Mesothelial cell of epicardium (in vitro differentiated cells): ENCODE measurements around the gene PSMG1. TPM values are rescaled to one million over a fixed set of nuclear protein-coding genes. Genes with fewer than 3 reads are reported as not detected.

Experiments used
- DNase-seq, 2 experiments: peaks; one replicate each; pipeline ENCODE4 v3.0.0; 2021; ENCODE audit warnings: low spot score in 2 of 2; ENCODE audit not compliant: unreplicated experiment in 2 of 2
- H3K27ac Mint-ChIP-seq: 2 replicates; pipeline ENCODE4 v1.8.0; 2021; ENCODE audit warnings: mixed read lengths
- H3K27me3 Mint-ChIP-seq: 2 replicates; pipeline ENCODE4 v1.8.0; 2021; ENCODE audit warnings: low read depth, mixed read lengths
- H3K36me3 Mint-ChIP-seq: 2 replicates; pipeline ENCODE4 v1.8.0; 2021; ENCODE audit warnings: mixed read lengths
- H3K4me1 Mint-ChIP-seq: 2 replicates; pipeline ENCODE4 v1.8.0; 2021; ENCODE audit warnings: mixed read lengths
- H3K4me3 Mint-ChIP-seq: 2 replicates; pipeline ENCODE4 v1.8.0; 2021; ENCODE audit warnings: mild to moderate bottlenecking, moderate library complexity, mixed read lengths
- H3K9me3 Mint-ChIP-seq: 2 replicates; pipeline ENCODE4 v1.8.0; 2021; ENCODE audit warnings: mixed read lengths
- CTCF ChIP-seq: fragments of 200-600 bp; sonication (generic); IDR thresholded peaks from one replicate; pipeline ENCODE4 v1.5.0; 2021; ENCODE audit warnings: antibody characterized with exemption; ENCODE audit not compliant: unreplicated experiment
- total RNA-seq: library from RNA; stranded (reverse); gene quantifications from 3 replicates; pipeline ENCODE4 v1.2.1, GENCODE V29; 2021

PSMG1 gene
- total RNA-seq, 1 donor from 2014 or later: 34.5 TPM

GRCh38 chr21:39175154-39175553, 8.1 kb downstream of the PSMG1 start:
- H3K27me3 Mint-ChIP-seq: no peaks in the 10 kb centered on the region
- H3K9me3 Mint-ChIP-seq: no peaks in the 10 kb centered on the region
- no peaks in the 10 kb centered on the region for H3K4me1 Mint-ChIP-seq
- DNase-seq: no peak
- H3K27ac Mint-ChIP-seq: no peak overlapping the region
- peaks cover 45% of the 10 kb centered on the region for H3K36me3 Mint-ChIP-seq
- peak; percentile 75 for TF ChIP-seq CTCF
- no peak overlapping the region for H3K4me3 Mint-ChIP-seq

DNA sequence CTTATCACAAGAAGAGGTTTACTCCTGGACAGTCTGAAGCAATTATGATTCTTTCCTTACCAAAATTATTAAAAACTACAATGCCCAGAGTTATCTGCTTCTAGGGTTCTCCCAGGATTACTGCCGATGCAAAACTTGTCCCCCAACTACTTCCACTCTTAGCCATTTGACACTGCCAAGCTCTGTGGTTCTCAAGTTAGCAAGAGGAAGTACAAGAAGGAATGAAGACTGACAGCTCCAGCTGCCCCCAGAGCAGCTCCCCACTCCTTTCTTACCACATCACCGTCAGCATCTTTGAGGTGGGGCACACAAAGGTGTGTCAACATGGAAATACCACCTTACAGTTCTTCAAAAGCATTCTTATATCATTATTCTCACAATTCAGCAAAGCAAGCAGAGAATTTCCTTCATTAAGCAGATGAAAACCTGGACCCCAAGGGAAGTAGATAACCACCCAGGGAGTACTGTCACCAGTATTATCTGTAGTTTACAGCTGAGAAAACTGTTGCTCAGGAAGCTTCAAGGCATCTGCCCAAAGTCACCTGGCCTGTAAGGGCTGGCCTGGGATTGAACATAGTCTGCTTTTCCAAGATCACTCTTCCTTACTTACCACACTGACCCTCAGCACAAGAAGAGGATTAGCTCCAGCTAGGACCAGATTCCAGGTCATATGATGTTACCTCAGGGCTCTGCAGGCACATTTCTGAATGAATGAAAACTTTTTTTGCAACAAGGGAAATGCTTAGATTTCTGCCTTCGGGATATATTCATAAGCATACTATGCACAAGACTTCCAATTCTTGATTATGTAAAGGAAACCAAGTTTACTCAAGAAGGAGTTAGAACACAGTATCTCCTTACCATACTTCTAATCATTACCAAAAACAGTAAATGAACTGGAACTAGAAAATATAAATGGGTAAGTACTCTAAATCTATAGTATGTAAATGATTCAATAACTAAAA, 9.3 kb downstream of the PSMG1 start:
- H3K36me3 Mint-ChIP-seq: peaks cover 39% of the 10 kb centered on the region
- no peak for DNase-seq
- TF ChIP-seq CTCF: no peak
- no peaks in the 10 kb centered on the region for H3K4me1 Mint-ChIP-seq
- no peak overlapping the region for H3K4me3 Mint-ChIP-seq
- no peaks in the 10 kb centered on the region for H3K9me3 Mint-ChIP-seq
- H3K27me3 Mint-ChIP-seq: no peaks in the 10 kb centered on the region
- no peak overlapping the region for H3K27ac Mint-ChIP-seq

- Mint-ChIP-seq H3K4me1 (no peaks in the 10 kb centered on the region), H3K27ac (no peak overlapping the region), H3K27me3 (no peaks in the 10 kb centered on the region), H3K4me3 (no peak overlapping the region), H3K36me3 (peaks cover 36% of the 10 kb centered on the region), H3K9me3 (peaks cover 31% of the 10 kb centered on the region)
- TF ChIP-seq CTCF: no peak
- DNase-seq: no peak
Observed at GRCh38 chr21:39169906-39170305, 13.3 kb downstream of the PSMG1 start.

GRCh38 chr21:39168800-39169199, 14.5 kb downstream of the PSMG1 start:
- no peak overlapping the region for H3K27ac Mint-ChIP-seq
- H3K9me3 Mint-ChIP-seq: peaks cover 37% of the 10 kb centered on the region
- DNase-seq: no peak
- no peak for TF ChIP-seq CTCF
- H3K4me3 Mint-ChIP-seq: no peak overlapping the region
- H3K27me3 Mint-ChIP-seq: no peaks in the 10 kb centered on the region
- peaks cover 30% of the 10 kb centered on the region for H3K36me3 Mint-ChIP-seq
- H3K4me1 Mint-ChIP-seq: no peaks in the 10 kb centered on the region

DNA sequence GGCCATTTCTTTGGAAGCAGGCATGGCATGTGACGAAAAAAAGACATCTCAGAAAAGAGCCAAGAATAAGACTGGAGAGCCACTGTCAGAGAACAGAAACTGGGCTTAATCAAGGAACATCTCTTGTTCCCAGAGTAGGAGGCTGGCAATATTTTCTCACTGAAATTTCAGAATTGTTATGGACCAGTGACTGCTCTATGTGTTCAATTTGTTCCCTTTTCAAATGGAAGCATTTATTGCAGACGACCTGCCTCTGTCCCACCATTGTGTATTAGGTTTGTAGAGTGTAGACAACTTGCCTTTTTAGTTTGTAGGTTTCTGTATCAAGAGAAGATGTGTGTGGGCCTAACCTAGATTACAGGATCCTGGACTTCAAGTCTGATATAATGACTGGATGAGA, 18.7 kb downstream of the PSMG1 start:
- DNase-seq: no peak
- Mint-ChIP-seq H3K27ac (no peak overlapping the region), H3K36me3 (peaks cover 7% of the 10 kb centered on the region), H3K27me3 (no peaks in the 10 kb centered on the region), H3K4me1 (peaks cover 4% of the 10 kb centered on the region), H3K4me3 (no peak overlapping the region), H3K9me3 (peaks cover 43% of the 10 kb centered on the region)
- no peak for TF ChIP-seq CTCF
